NB4 (cell line): ENCODE measurements around the gene ZXDB.
"Not testable (repeated sequence)": the region's sequence is repeated elsewhere in the genome, so short reads cannot be mapped to it uniquely, and the experiment has no call there.

ENCODE experiments used
- CTCF ChIP-seq: IDR thresholded peaks from one replicate; pipeline ENCODE4 v1.5.1; 2012; ENCODE audit warnings: low read depth, low read length
- POLR2A ChIP-seq: IDR thresholded peaks from 2 replicates; pipeline ENCODE4 v1.6.1; 2011; ENCODE audit warnings: mild to moderate bottlenecking; ENCODE audit not compliant: insufficient read length; ENCODE audit errors: extremely low read depth

DNA sequence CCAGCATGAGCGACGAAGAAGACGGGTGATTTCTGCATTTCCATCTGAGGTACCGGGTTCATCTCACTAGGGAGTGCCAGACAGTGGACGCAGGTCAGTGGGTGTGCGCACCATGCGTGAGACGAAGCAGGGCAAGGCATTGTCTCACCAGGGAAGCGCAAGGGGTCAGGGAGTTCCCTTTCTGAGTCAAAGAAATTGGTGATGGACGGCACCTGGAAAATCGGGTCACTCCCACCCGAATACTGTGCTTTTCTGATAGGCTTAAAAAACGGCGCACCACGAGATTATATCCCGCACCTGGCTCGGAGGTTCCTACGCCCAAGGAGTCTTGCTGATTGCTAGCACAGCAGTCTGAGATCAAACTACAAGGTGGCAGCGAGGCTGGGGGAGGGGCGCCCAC lies 37.6 kb downstream of the ZXDB start:
- not testable (repeated sequence) for TF ChIP-seq POLR2A, CTCF
